ENCODE results near the gene FKBP11.
A peak's percentile ranks its signal among the peaks of the same experiment; 100 is the strongest.

FKBP11 gene

GRCh38 chr12:48925304-48926011 is at the start of gene FKBP11:
Gene FKBP11 (minus strand): TSS chr12:48925492. CDS start chr12:48925428, 64 bp downstream.
- Mint-ChIP-seq H3K9me3 (no peaks in the 10 kb centered on the region), H3K36me3 (ENCODE audit: low read depth) (peaks cover 53% of the 10 kb centered on the region), H3K27ac (peak within 1 kb of the TSS; percentile 97), H3K27me3 (no peaks in the 10 kb centered on the region), H3K4me1 (ENCODE audit: low read depth) (peaks cover 60% of the 10 kb centered on the region), H3K4me3 (peak within 1 kb of the TSS; percentile 91)

GRCh38 chr12:48973941-48974673 is 48.8 kb upstream of the FKBP11 start:
- H3K4me1 Mint-ChIP-seq (ENCODE audit: low read depth): peaks cover 61% of the 10 kb centered on the region
- no peaks in the 10 kb centered on the region for H3K9me3 Mint-ChIP-seq
- H3K4me3 Mint-ChIP-seq: no peak overlapping the region
- no peaks in the 10 kb centered on the region for H3K36me3 Mint-ChIP-seq (ENCODE audit: low read depth)
- H3K27ac Mint-ChIP-seq: no peak overlapping the region
- H3K27me3 Mint-ChIP-seq: peaks cover 78% of the 10 kb centered on the region

GRCh38 chr12:48973531-48973930 is 48.2 kb upstream of the FKBP11 start:
- Mint-ChIP-seq H3K9me3 (no peaks in the 10 kb centered on the region), H3K4me1 (ENCODE audit: low read depth) (peaks cover 61% of the 10 kb centered on the region), H3K4me3 (no peak overlapping the region), H3K27ac (no peak overlapping the region), H3K27me3 (peaks cover 77% of the 10 kb centered on the region), H3K36me3 (ENCODE audit: low read depth) (no peaks in the 10 kb centered on the region)

- H3K27me3 Mint-ChIP-seq: peaks cover 77% of the 10 kb centered on the region
- H3K27ac Mint-ChIP-seq: peak overlapping the region; percentile 84
- H3K4me3 Mint-ChIP-seq: no peak overlapping the region
- no peaks in the 10 kb centered on the region for H3K9me3 Mint-ChIP-seq
- H3K36me3 Mint-ChIP-seq (ENCODE audit: low read depth): no peaks in the 10 kb centered on the region
- peaks cover 65% of the 10 kb centered on the region for H3K4me1 Mint-ChIP-seq (ENCODE audit: low read depth)
These were observed 47.7 kb upstream of the FKBP11 start for GRCh38 chr12:48972952-48973483.

GRCh38 chr12:48972213-48972951 is 47.1 kb upstream of the FKBP11 start:
- no peaks in the 10 kb centered on the region for H3K36me3 Mint-ChIP-seq (ENCODE audit: low read depth)
- H3K4me1 Mint-ChIP-seq (ENCODE audit: low read depth): peaks cover 59% of the 10 kb centered on the region
- H3K27me3 Mint-ChIP-seq: peaks cover 72% of the 10 kb centered on the region
- H3K27ac Mint-ChIP-seq: peak overlapping the region; percentile 84
- no peak overlapping the region for H3K4me3 Mint-ChIP-seq
- H3K9me3 Mint-ChIP-seq: no peaks in the 10 kb centered on the region

GRCh38 chr12:48970702-48971334 is 45.5 kb upstream of the FKBP11 start:
- no peak overlapping the region for H3K27ac Mint-ChIP-seq
- H3K36me3 Mint-ChIP-seq (ENCODE audit: low read depth): no peaks in the 10 kb centered on the region
- H3K4me1 Mint-ChIP-seq (ENCODE audit: low read depth): peaks cover 51% of the 10 kb centered on the region
- no peaks in the 10 kb centered on the region for H3K9me3 Mint-ChIP-seq
- H3K4me3 Mint-ChIP-seq: peak overlapping the region; percentile 45
- peaks cover 58% of the 10 kb centered on the region for H3K27me3 Mint-ChIP-seq

- Mint-ChIP-seq H3K27ac (no peak overlapping the region), H3K4me3 (no peak overlapping the region), H3K9me3 (no peaks in the 10 kb centered on the region), H3K4me1 (ENCODE audit: low read depth) (peaks cover 51% of the 10 kb centered on the region), H3K36me3 (ENCODE audit: low read depth) (no peaks in the 10 kb centered on the region), H3K27me3 (peaks cover 50% of the 10 kb centered on the region)
These were observed 44.8 kb upstream of the FKBP11 start for GRCh38 chr12:48969833-48970701.

- Mint-ChIP-seq H3K36me3 (ENCODE audit: low read depth) (no peaks in the 10 kb centered on the region), H3K4me3 (no peak overlapping the region), H3K27me3 (peaks cover 43% of the 10 kb centered on the region), H3K27ac (no peak overlapping the region), H3K9me3 (no peaks in the 10 kb centered on the region), H3K4me1 (ENCODE audit: low read depth) (peaks cover 51% of the 10 kb centered on the region)
These were observed 44.0 kb upstream of the FKBP11 start for GRCh38 chr12:48969160-48969771.

- H3K27me3 Mint-ChIP-seq: peaks cover 38% of the 10 kb centered on the region
- H3K4me3 Mint-ChIP-seq: no peak overlapping the region
- H3K9me3 Mint-ChIP-seq: no peaks in the 10 kb centered on the region
- no peak overlapping the region for H3K27ac Mint-ChIP-seq
- H3K36me3 Mint-ChIP-seq (ENCODE audit: low read depth): no peaks in the 10 kb centered on the region
- H3K4me1 Mint-ChIP-seq (ENCODE audit: low read depth): peaks cover 51% of the 10 kb centered on the region
These were observed 43.2 kb upstream of the FKBP11 start for GRCh38 chr12:48968467-48968866.

GRCh38 chr12:48967991-48968390 is 42.7 kb upstream of the FKBP11 start:
- peaks cover 46% of the 10 kb centered on the region for H3K4me1 Mint-ChIP-seq (ENCODE audit: low read depth)
- no peaks in the 10 kb centered on the region for H3K9me3 Mint-ChIP-seq
- no peak overlapping the region for H3K27ac Mint-ChIP-seq
- H3K36me3 Mint-ChIP-seq (ENCODE audit: low read depth): no peaks in the 10 kb centered on the region
- H3K27me3 Mint-ChIP-seq: peaks cover 33% of the 10 kb centered on the region
- H3K4me3 Mint-ChIP-seq: no peak overlapping the region

GRCh38 chr12:48966177-48966895 is 41.0 kb upstream of the FKBP11 start:
- Mint-ChIP-seq H3K27me3 (peaks cover 18% of the 10 kb centered on the region), H3K27ac (no peak overlapping the region), H3K4me3 (no peak overlapping the region), H3K36me3 (ENCODE audit: low read depth) (no peaks in the 10 kb centered on the region), H3K9me3 (no peaks in the 10 kb centered on the region), H3K4me1 (ENCODE audit: low read depth) (peaks cover 30% of the 10 kb centered on the region)

GRCh38 chr12:48965298-48965838 is 40.1 kb upstream of the FKBP11 start:
- H3K27me3 Mint-ChIP-seq: peaks cover 15% of the 10 kb centered on the region
- peaks cover 21% of the 10 kb centered on the region for H3K4me1 Mint-ChIP-seq (ENCODE audit: low read depth)
- H3K27ac Mint-ChIP-seq: no peak overlapping the region

GRCh38 chr12:48961801-48962200 is 36.5 kb upstream of the FKBP11 start:
- H3K36me3 Mint-ChIP-seq (ENCODE audit: low read depth): no peaks in the 10 kb centered on the region
- peaks cover 10% of the 10 kb centered on the region for H3K4me1 Mint-ChIP-seq (ENCODE audit: low read depth)
- no peak overlapping the region for H3K27ac Mint-ChIP-seq
- H3K27me3 Mint-ChIP-seq: peaks cover 15% of the 10 kb centered on the region
- H3K9me3 Mint-ChIP-seq: no peaks in the 10 kb centered on the region
- H3K4me3 Mint-ChIP-seq: no peak overlapping the region

More at GRCh38 chr12:48965298-48965838, 40.1 kb upstream of the FKBP11 start:
- Mint-ChIP-seq H3K4me3 (no peak overlapping the region), H3K9me3 (no peaks in the 10 kb centered on the region), H3K36me3 (ENCODE audit: low read depth) (no peaks in the 10 kb centered on the region)

All from stimulated activated naive CD8-positive, alpha-beta T cell treated with anti-CD3 and anti-CD28 coated beads, Interleukin-15, Interleukin-2, amounts not matched to agents 100 ng/mL and 50 ng/mL, for 24 hours (primary cell).